HepG2 (cell line): Measurements from ENCODE around the gene LITAF. TPM values are rescaled to one million over a fixed set of nuclear protein-coding genes. Genes with fewer than 3 reads are reported as not detected.

Experiments used
- BHLHE40 ChIP-seq: IDR thresholded peaks from 2 replicates; pipeline ENCODE4 v1.6.1; 2011; ENCODE audit warnings: low read length, improper control_type of control experiment
- NCOA2 ChIP-seq: sonication (generic); formaldehyde crosslinking; IDR thresholded peaks from 2 replicates; pipeline ENCODE4 v1.8.0; 2022; ENCODE audit warnings: inconsistent platforms
- PHF20 ChIP-seq: sonication (generic); formaldehyde crosslinking; IDR thresholded peaks from 2 replicates; pipeline ENCODE4 v1.5.0; 2020; ENCODE audit warnings: mild to moderate bottlenecking, missing genetic modification reagents
- PRDM10 ChIP-seq: sonication (generic); formaldehyde crosslinking; IDR thresholded peaks from 2 replicates; pipeline ENCODE4 v1.4.0; 2020; ENCODE audit warnings: low read depth, missing genetic modification reagents
- SNAPC4 ChIP-seq: sonication (generic); formaldehyde crosslinking; IDR thresholded peaks from 2 replicates; pipeline ENCODE4 v1.4.0; 2020; ENCODE audit warnings: mild to moderate bottlenecking, missing genetic modification reagents
- ZNF564 ChIP-seq: sonication (generic); formaldehyde crosslinking; IDR thresholded peaks from 2 replicates; pipeline ENCODE4 v1.8.1; 2023; ENCODE audit warnings: mild to moderate bottlenecking, missing genetic modification reagents
- polyA plus RNA-seq, 8 experiments: library from polyadenylated mRNA; depleted of rRNA in 3 of 8; stranded (reverse) in 7 of 8; unstranded in 1 of 8; fragments of >200 nt; fragmentation: Illumina TruSeq in 4 of 8; extraction: Trizol in 4 of 8; gene quantifications; 2 replicates each; pipeline versions ENCODE4 v1.2.1 to v1.2.3, GENCODE V29; 2011 to 2016; ENCODE audit warnings: low read depth in 4 of 8, missing spikeins in 1 of 8, mixed read lengths in 1 of 8; ENCODE audit not compliant: insufficient read depth in 1 of 8
- total RNA-seq, 5 experiments: library from RNA; depleted of rRNA; stranded (reverse); fragments of >200 nt; fragmentation: Illumina TruSeq; extraction: Trizol; gene quantifications; 2 replicates each; pipeline ENCODE4 v1.2.3, GENCODE V29; 2016; ENCODE audit warnings: low read depth in 1 of 5

Gene LITAF
- total and polyA plus RNA-seq, 2 of the 13 experiments (the other 11 are each of a cell fraction or from before 2014, with no cell fraction given), result 80.1 to 141 TPM

GRCh38 chr16:11636172-11636721 is 49.5 kb upstream of the LITAF start (continued):
- TF ChIP-seq PRDM10 (CRISPR knock-in tag) (no peak), SNAPC4 (CRISPR knock-in tag) (0 out of 2 replicates have a peak, but pooled peaks have one; percentile 39), PHF20 (no peak), ZNF564 (no peak), NCOA2 (CRISPR knock-in tag) (no peak), BHLHE40 (peak; percentile 86)
